Measurements from ENCODE around the gene CFP.

The CFP gene

GRCh38 chrX:47573341-47574075 is 56.2 kb downstream of the CFP start:
- no peak for DNase-seq
